ENCODE measurements around the gene DEPDC5.

Gene DEPDC5

GRCh38 chr22:31866918-31867317, 113.1 kb downstream of the DEPDC5 start:
- no peak for TF ChIP-seq CTCF (IDR thresholded peaks at IDR 0.05; ENCODE audit: insufficient read depth, low read length, missing control alignments)
- no peak overlapping the region for H3K4me3 ChIP-seq (ENCODE audit: low read depth, low read length)
- DNase-seq (ENCODE audit: low read depth, low spot score): no peak
- CTCF ChIA-PET: no interaction called here
- POLR2A ChIA-PET: no interaction called here

GRCh38 chr22:31867386-31868153, 113.8 kb downstream of the DEPDC5 start:
- TF ChIP-seq CTCF (IDR thresholded peaks at IDR 0.05; ENCODE audit: insufficient read depth, low read length, missing control alignments): no peak
- DNase-seq (ENCODE audit: low read depth, low spot score): no peak
- no peak overlapping the region for H3K4me3 ChIP-seq (ENCODE audit: low read depth, low read length)
- ChIA-PET POLR2A (no interaction called here), CTCF (no interaction called here)

- no peak for DNase-seq (ENCODE audit: low read depth, low spot score)
- no peak for TF ChIP-seq CTCF (IDR thresholded peaks at IDR 0.05; ENCODE audit: insufficient read depth, low read length, missing control alignments)
- CTCF ChIA-PET: interaction anchor here (0.5 to 1.3 kb wide), 3 partner anchors 32 to 101 kb away, joined by 3 to 5 read pairs (median 4); no protein-coding TSS in a partner anchor
- POLR2A ChIA-PET: no interaction called here
- no peak overlapping the region for H3K4me3 ChIP-seq (ENCODE audit: low read depth, low read length)
Observed at GRCh38 chr22:31869739-31870138, 115.9 kb downstream of the DEPDC5 start.

GRCh38 chr22:31870890-31871289, 117.1 kb downstream of the DEPDC5 start:
- peak; percentile 7 for DNase-seq (ENCODE audit: low read depth, low spot score)
- ChIA-PET POLR2A (interaction anchor here (0.6 kb wide), 1 partner anchor 27 kb away, joined by 3 read pairs; no protein-coding TSS in a partner anchor), CTCF (interaction anchor here (1.1 to 2.3 kb wide), 3 partner anchors 8 to 99 kb away, joined by 4 to 8 read pairs (median 5); no protein-coding TSS in a partner anchor)
- TF ChIP-seq CTCF (IDR thresholded peaks at IDR 0.05; ENCODE audit: insufficient read depth, low read length, missing control alignments): peak; percentile 13
- no peak overlapping the region for H3K4me3 ChIP-seq (ENCODE audit: low read depth, low read length)

GRCh38 chr22:31871480-31871879, 117.7 kb downstream of the DEPDC5 start:
- no peak for DNase-seq (ENCODE audit: low read depth, low spot score)
- POLR2A ChIA-PET: no interaction called here
- H3K4me3 ChIP-seq (ENCODE audit: low read depth, low read length): no peak overlapping the region
- no peak for TF ChIP-seq CTCF (IDR thresholded peaks at IDR 0.05; ENCODE audit: insufficient read depth, low read length, missing control alignments)
- CTCF ChIA-PET: interaction anchor here (2.3 kb wide), 1 partner anchor 9 kb away, joined by 8 read pairs; no protein-coding TSS in a partner anchor

- ChIA-PET CTCF (interaction anchor here (2.3 kb wide), 1 partner anchor 10 kb away, joined by 8 read pairs; no protein-coding TSS in a partner anchor), POLR2A (no interaction called here)
- no peak overlapping the region for H3K4me3 ChIP-seq (ENCODE audit: low read depth, low read length)
- TF ChIP-seq CTCF (IDR thresholded peaks at IDR 0.05; ENCODE audit: insufficient read depth, low read length, missing control alignments): no peak
- DNase-seq (ENCODE audit: low read depth, low spot score): no peak
Observed at GRCh38 chr22:31872209-31872608, 118.4 kb downstream of the DEPDC5 start.
